SK-N-MC (cell line): Measurements from ENCODE around the gene SASH1.

Experiments
- DNase-seq: peaks from one replicate; pipeline ENCODE4 v3.0.0-alpha.2; 2011; ENCODE audit warnings: low read depth, low spot score
- H3K27ac ChIP-seq: fragments of 200-600 bp; sonication (generic); 2 replicates; pipeline ENCODE4 v1.5.1; 2016; ENCODE audit warnings: mixed run types
- H3K36me3 ChIP-seq: fragments of 200-600 bp; sonication (generic); 2 replicates; pipeline ENCODE4 v1.6.1; 2017; ENCODE audit warnings: antibody characterized with exemption, low read length, mixed read lengths; ENCODE audit not compliant: insufficient read depth
- H3K4me3 ChIP-seq: fragments of 200-600 bp; sonication (generic); 2 replicates; pipeline ENCODE4 v1.5.1; 2016
- H3K9ac ChIP-seq: fragments of 200-600 bp; sonication (generic); 2 replicates; pipeline ENCODE4 v1.8.0; 2017; ENCODE audit warnings: mixed run types, mixed read lengths; ENCODE audit not compliant: insufficient read length
- H3K9me3 ChIP-seq: fragments of 200-600 bp; sonication (generic); 2 replicates; pipeline ENCODE4 v1.6.1; 2017; ENCODE audit warnings: low read depth, mild to moderate bottlenecking, antibody characterized with exemption, low read length, moderate library complexity, mixed read lengths
- EZH2 ChIP-seq: fragments of 200-600 bp; sonication (generic); IDR thresholded peaks from one replicate; pipeline ENCODE4 v1.6.1; 2017; ENCODE audit warnings: antibody characterized with exemption
- FOXP2 ChIP-seq: optimal IDR thresholded peaks from 2 replicates; pipeline ENCODE3; 2011; ENCODE audit warnings: mild to moderate bottlenecking, moderate library complexity; ENCODE audit not compliant: insufficient read depth; ENCODE audit errors: extremely low read length, control extremely low read depth
- POLR2AphosphoS5 ChIP-seq: IDR thresholded peaks from 2 replicates; pipeline ENCODE4 v1.6.1; 2012; ENCODE audit warnings: mild to moderate bottlenecking, low read depth, low read length, borderline replicate concordance

SASH1 gene

DNA sequence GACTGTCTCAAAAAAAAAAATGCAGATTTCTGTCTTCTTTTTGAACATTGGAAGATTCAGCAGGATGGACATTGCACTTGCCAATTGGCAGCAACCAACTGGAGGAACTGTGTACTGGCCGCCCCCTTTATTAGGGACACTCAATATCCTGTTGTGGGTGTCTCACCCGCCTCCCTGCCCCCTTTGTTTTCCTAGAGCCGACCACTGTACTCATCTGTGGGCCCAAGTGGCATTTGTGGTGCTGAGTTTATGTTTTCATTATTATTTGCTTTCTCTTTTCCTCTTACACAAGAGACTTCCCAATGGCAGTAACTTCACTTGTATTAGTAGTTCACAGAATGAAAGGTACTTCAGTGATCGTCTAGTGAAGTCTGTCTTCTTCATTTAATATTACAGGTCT lies 125.3 kb downstream of the SASH1 start:
- Histone ChIP-seq H3K9ac (no peak overlapping the region), H3K36me3 (no peaks in the 10 kb centered on the region), H3K9me3 (no peaks in the 10 kb centered on the region), H3K27ac (no peak overlapping the region), H3K4me3 (no peak overlapping the region)
- no peak for TF ChIP-seq FOXP2
- no peak for TF ChIP-seq POLR2AphosphoS5
- no peak for TF ChIP-seq EZH2
- DNase-seq = no peak

DNA sequence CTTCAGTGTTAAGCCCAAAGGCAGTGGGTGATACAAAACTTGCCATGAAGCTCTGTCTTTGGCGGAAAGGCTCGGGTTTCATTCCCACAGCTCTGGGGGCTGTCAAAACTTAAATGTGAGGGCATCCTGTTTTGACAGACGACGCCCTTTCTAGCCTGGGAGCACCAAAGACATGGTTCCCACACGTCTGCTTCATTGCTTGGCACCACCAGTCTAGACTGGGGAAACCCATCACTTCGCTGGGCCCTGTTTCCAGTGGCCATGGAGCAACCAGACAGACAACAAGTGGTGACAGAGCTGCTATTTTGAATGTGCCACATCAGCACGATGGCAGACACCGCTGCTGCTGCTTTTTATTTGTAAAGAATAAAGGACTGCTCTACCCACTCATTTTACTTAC lies 127.5 kb downstream of the SASH1 start:
- H3K9ac ChIP-seq = no peak overlapping the region
- H3K27ac ChIP-seq = no peak overlapping the region
- TF ChIP-seq FOXP2 (no peak), EZH2 (no peak), POLR2AphosphoS5 (no peak)
- no peak for DNase-seq
- no peak overlapping the region for H3K4me3 ChIP-seq
- no peaks in the 10 kb centered on the region for H3K9me3 ChIP-seq
- peaks cover 16% of the 10 kb centered on the region for H3K36me3 ChIP-seq

DNA sequence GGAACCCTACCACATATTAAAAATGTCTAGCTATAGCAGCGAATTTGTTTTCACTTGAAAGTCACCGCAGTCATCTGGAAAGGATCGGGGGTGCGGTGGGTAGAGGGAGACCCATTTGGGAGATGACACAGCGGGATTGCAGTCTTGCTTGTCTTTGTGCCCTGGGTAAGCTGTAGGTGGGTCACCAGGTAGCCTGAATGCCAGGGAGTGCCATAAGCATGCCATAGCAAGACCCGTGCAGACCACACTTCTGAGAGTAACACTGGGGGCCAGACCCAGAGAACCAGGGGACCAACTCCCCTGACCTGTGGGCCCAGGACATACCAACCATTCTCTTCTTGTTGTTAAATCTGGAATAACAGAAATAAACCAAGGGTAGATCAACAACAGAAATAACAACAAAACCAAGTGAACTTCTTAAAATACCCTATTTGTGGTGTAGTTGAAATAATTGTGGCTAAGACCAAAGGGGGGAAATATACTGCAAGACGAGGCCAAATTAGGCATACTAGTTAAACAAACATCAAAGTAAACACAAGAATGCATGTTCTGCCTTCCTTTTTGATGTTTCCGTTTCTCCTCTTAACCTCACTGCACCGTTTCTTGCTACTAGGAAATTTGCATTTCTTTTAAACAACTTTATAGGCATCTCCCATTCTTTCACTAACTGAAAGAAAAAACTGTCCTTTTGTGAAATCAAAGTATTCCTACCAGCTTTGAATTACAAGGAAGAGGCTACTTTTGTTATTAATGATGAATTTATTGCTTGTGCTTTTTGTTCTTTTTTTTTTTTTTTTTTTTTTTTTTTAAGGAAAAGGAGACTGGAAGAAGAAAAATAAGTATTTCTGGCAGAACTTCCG lies 128.2 kb downstream of the SASH1 start:
- H3K9ac ChIP-seq = no peak overlapping the region
- TF ChIP-seq EZH2 (no peak), POLR2AphosphoS5 (no peak), FOXP2 (no peak)
- H3K9me3 ChIP-seq = no peaks in the 10 kb centered on the region
- DNase-seq = no peak
- no peak overlapping the region for H3K4me3 ChIP-seq
- no peak overlapping the region for H3K27ac ChIP-seq
- peaks cover 20% of the 10 kb centered on the region for H3K36me3 ChIP-seq

DNA sequence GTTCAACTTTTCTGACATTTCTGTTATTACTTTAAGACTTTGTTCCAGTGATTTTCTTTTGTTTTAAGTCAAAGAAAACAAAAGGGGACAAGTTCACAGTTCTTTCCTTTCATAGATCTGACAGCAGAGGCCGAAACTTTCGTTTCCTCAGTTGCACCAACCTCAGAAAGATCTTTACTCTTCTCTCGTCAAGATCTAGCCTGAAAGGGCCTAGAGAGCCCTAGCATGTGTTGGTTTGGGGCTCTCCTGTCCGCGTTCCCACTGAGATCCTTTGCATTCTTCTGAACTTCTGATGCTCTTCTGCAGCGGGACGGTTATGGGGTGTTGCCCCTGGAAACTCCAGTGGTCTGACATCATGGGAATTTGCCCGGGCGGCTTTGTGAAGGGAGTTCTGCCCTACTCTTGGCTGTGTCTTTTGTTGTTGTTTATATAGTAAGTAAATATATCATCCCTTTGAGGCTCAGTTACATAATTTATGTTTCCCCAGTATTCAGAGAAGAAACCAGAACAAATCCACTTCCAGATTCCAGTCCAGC lies 129.1 kb downstream of the SASH1 start:
- Histone ChIP-seq H3K9ac (no peak overlapping the region), H3K27ac (no peak overlapping the region)
- TF ChIP-seq POLR2AphosphoS5 = no peak
- TF ChIP-seq FOXP2 = no peak
- TF ChIP-seq EZH2 = no peak

DNA sequence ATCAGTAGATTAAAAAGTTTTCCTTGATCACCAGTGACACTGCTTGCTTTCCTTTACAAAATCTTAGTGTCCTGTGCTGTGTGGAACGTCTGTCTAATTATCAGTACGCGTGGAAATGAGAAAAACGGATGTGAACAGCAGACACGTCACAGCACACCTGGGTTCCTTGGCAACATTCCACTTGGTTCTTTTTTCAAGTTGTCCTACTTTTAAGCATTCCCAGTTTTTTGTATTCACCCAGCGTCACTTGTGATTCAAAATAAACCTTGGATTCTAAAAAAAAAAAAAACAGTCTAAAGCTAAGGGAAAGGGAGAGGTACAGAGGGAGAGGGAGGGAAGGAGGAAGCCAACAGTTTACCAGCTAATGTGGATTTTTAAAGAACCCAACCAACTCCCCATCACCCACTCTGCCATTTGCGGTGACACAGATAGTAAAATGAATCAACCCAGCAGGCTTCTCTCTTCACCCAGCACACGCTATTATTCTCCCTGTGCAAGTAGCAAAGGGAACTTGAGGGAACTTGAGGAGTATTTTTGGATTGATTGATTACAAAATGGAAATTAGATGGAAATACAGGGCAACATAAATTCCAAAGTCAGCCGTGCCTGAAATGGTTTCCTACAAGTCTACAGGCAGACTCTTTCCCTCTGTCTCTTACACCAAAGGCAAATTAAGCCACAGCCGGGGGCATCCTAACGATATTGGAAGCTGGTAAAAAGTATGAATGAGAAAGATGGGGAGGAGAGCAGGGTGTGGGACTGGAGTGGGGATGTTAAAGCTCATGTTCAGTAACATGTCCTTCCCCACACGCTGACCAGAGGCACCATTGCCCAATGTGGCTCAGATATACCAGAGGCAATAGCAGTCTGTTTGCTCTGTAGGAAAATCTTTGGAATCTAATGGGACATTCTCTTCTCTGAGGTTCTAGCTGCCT lies 129.8 kb downstream of the SASH1 start:
- Histone ChIP-seq H3K4me3 (no peak overlapping the region), H3K27ac (no peak overlapping the region), H3K36me3 (peaks cover 20% of the 10 kb centered on the region), H3K9ac (no peak overlapping the region), H3K9me3 (no peaks in the 10 kb centered on the region)
- TF ChIP-seq FOXP2 (no peak), EZH2 (no peak), POLR2AphosphoS5 (no peak)
- DNase-seq = no peak

More for the DNA sequence above, 129.1 kb downstream of the SASH1 start:
- DNase-seq = no peak
- Histone ChIP-seq H3K9me3 (no peaks in the 10 kb centered on the region), H3K4me3 (no peak overlapping the region), H3K36me3 (peaks cover 20% of the 10 kb centered on the region)

DNA sequence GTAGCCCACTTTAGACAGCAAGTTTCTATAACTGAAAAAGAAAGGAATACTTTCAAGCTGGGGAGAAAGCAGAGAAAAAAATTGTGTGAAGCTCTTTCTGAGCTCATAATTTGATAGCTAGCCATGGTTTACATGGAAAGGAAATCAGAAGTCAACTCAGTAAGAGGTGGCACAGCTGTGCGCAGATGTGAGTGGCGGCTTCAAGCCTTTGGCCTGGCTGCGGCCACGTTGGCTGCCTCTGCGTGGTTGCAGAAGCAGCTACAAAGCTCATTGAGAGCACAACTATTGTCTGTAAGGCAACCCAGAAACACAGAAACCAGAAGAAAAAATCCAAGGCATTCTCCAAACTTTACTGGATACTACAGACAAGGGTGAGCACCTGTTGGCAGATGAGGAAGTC lies 136.9 kb downstream of the SASH1 start:
- H3K9me3 ChIP-seq = no peaks in the 10 kb centered on the region
- no peak overlapping the region for H3K27ac ChIP-seq
- peaks cover 10% of the 10 kb centered on the region; the same call in 1 of the 2 replicates for H3K36me3 ChIP-seq
- TF ChIP-seq EZH2 = no peak
- TF ChIP-seq FOXP2 = no peak
- TF ChIP-seq POLR2AphosphoS5 = no peak
- H3K9ac ChIP-seq = no peak overlapping the region
- DNase-seq = no peak
- H3K4me3 ChIP-seq = no peak overlapping the region

DNA sequence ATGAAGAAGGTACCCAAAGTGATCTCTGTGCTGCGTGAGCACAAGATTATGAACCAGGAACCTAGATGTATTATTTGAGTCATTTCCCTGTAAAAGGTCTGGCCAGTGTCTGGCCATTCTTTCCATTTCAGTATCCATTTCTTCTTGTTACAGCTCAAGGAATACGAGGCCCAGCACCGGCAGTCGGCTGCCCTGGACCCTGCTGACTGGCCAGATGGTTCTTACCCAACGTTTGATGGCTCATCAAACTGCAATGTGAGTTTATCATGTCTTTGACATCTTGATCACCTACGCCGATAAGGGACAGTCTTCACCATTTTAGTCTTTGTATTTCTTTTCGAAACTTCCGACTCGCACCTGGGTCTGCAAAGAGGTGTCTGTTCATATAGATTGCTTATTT lies 144.8 kb downstream of the SASH1 start:
- Histone ChIP-seq H3K4me3 (no peak overlapping the region), H3K36me3 (peaks cover 15% of the 10 kb centered on the region), H3K9me3 (0 out of 2 replicates have a peak, but pooled peaks cover 3% of the 10 kb centered on the region), H3K9ac (no peak overlapping the region), H3K27ac (no peak overlapping the region)
- TF ChIP-seq EZH2 (no peak), FOXP2 (no peak), POLR2AphosphoS5 (no peak)
- DNase-seq = no peak
